A549 (cell line): Measurements from ENCODE around the gene CACNA1C. TPM values are rescaled to one million over a fixed set of nuclear protein-coding genes. Genes with fewer than 3 reads are reported as not detected.

Experiments used
- ATAC-seq, 2 experiments: fragments of 200-7000 bp in 1 of 2; fragments of >200 bp in 1 of 2; cut with Nextera tagmentation in 1 of 2; cut with Tn5 transposase in 1 of 2; 3 replicates each; pipeline versions ENCODE4 v1.8.0 to v1.9.1; 2018 to 2020; ENCODE audit warnings: mild to moderate bottlenecking in 1 of 2, moderate library complexity in 1 of 2
- CTCF ChIA-PET: fragments of 300-600 bp; sonication (Branson Sonifier 250); formaldehyde crosslinking; extraction: SDS; loops from one replicate; lab custom pipeline; 2021; ENCODE audit warnings: antibody characterized with exemption, inconsistent platforms; lab: Yijun Ruan, JAX
- POLR2A ChIA-PET: fragments of 350-600 bp; formaldehyde crosslinking; extraction: SDS; loops from one replicate; lab custom pipeline; 2021; ENCODE audit warnings: antibody characterized with exemption, inconsistent platforms; lab: Yijun Ruan, JAX
- DNase-seq, 2 experiments: peaks; one replicate each; pipeline versions ENCODE4 v3.0.0 to v3.0.0-alpha.2; 2011 to 2016; ENCODE audit warnings: low read depth in 1 of 2, low spot score in 1 of 2
- FAIRE-seq: peaks from 2 replicates; lab custom pipeline; 2011; peaks lifted over from hg19 to GRCh38; lab: Jason Lieb, UNC
- H3K27ac ChIP-seq, 2 experiments: fragments of >200 bp; sonication (Bioruptor Twin); formaldehyde crosslinking; 3 replicates each; pipeline ENCODE4 v1.5.1; 2016 to 2017
- H3K4me1 ChIP-seq: fragments of >200 bp; sonication (Bioruptor Twin); formaldehyde crosslinking; 3 replicates; pipeline ENCODE4 v1.6.1; 2016
- H3K4me2 ChIP-seq: fragments of >200 bp; sonication (Bioruptor Twin); formaldehyde crosslinking; 3 replicates; pipeline ENCODE4 v1.6.1; 2016
- H3K4me3 ChIP-seq: fragments of >200 bp; sonication (Bioruptor Twin); formaldehyde crosslinking; 3 replicates; pipeline ENCODE4 v1.5.1; 2016
- H3K9me3 ChIP-seq: fragments of >200 bp; sonication (Bioruptor Twin); formaldehyde crosslinking; 3 replicates; pipeline ENCODE4 v1.6.1; 2016
- ATOH8 ChIP-seq: fragments of 250-450 bp; sonication (Bioruptor Pico); IDR thresholded peaks from 2 replicates; pipeline ENCODE4 v1.5.0; 2020; ENCODE audit warnings: low read depth, mild to moderate bottlenecking, moderate library complexity
- BCL3 ChIP-seq: fragments of >200 bp; sonication (Bioruptor Twin); formaldehyde crosslinking; IDR thresholded peaks from 3 replicates; pipeline ENCODE4 v1.6.1; 2016
- CBX2 ChIP-seq: fragments of 200-600 bp; sonication (generic); IDR thresholded peaks from 2 replicates; pipeline ENCODE4 v1.6.1; 2016; ENCODE audit warnings: low read depth, mild to moderate bottlenecking, borderline replicate concordance
- CHD2 ChIP-seq: fragments of 150-350 bp; IDR thresholded peaks from 2 replicates; pipeline ENCODE4 v1.6.1; 2014; ENCODE audit warnings: low read length; ENCODE audit not compliant: partially characterized antibody
- CTCF ChIP-seq: fragments of >200 bp; sonication (Bioruptor Twin); formaldehyde crosslinking; IDR thresholded peaks from 3 replicates; pipeline ENCODE4 v1.5.1; 2016
- EHMT2 ChIP-seq: fragments of 200-600 bp; sonication (generic); IDR thresholded peaks from 2 replicates; pipeline ENCODE4 v1.6.1; 2016; ENCODE audit warnings: antibody characterized with exemption, low read depth, mild to moderate bottlenecking, moderate library complexity
- ELK1 ChIP-seq: fragments of 150-350 bp; IDR thresholded peaks from 2 replicates; pipeline ENCODE4 v1.6.1; 2014; ENCODE audit warnings: low read depth, mild to moderate bottlenecking, low read length
- EP300 ChIP-seq, 2 experiments: fragments of >200 bp; sonication (Bioruptor Twin); formaldehyde crosslinking; IDR thresholded peaks; 2 replicates in 1 of 2; 3 replicates in 1 of 2; pipeline ENCODE4 v1.6.1; 2016 to 2017
- ESRRA ChIP-seq: fragments of 150-350 bp; IDR thresholded peaks from 2 replicates; pipeline ENCODE4 v1.6.1; 2014; ENCODE audit warnings: mild to moderate bottlenecking, low read length, borderline replicate concordance
- HDAC2 ChIP-seq: fragments of 200-600 bp; sonication (generic); IDR thresholded peaks from 2 replicates; pipeline ENCODE4 v1.6.1; 2016
- HOXB13 ChIP-seq: fragments of 250-450 bp; sonication (Bioruptor Pico); IDR thresholded peaks from 2 replicates; pipeline ENCODE4 v1.5.0; 2020; ENCODE audit warnings: low read depth, mild to moderate bottlenecking, moderate library complexity
- KDM1A ChIP-seq: fragments of 200-600 bp; sonication (generic); IDR thresholded peaks from 2 replicates; pipeline ENCODE4 v1.6.1; 2016; ENCODE audit warnings: low read depth, mild to moderate bottlenecking
- MYC ChIP-seq: IDR thresholded peaks from 2 replicates; pipeline ENCODE4 v1.6.1; 2012; ENCODE audit warnings: mild to moderate bottlenecking, inconsistent platforms, low read length, improper control_type of control experiment, borderline replicate concordance
- NFE2L2 ChIP-seq: fragments of 150-350 bp; conservative IDR thresholded peaks from 2 replicates; pipeline ENCODE4 v1.6.1; 2014; ENCODE audit warnings: low read length
- NR3C1 ChIP-seq: fragments of >200 bp; sonication (Bioruptor Twin); formaldehyde crosslinking; IDR thresholded peaks from 3 replicates; pipeline ENCODE4 v1.6.1; 2017
- PBX3 ChIP-seq: IDR thresholded peaks from 2 replicates; pipeline ENCODE4 v1.6.1; 2012
- PHF8 ChIP-seq: fragments of 200-600 bp; sonication (generic); IDR thresholded peaks from 2 replicates; pipeline ENCODE4 v1.6.1; 2016; ENCODE audit warnings: low read depth, mild to moderate bottlenecking, antibody characterized with exemption, moderate library complexity, borderline replicate concordance
- POLR2AphosphoS2 ChIP-seq: conservative IDR thresholded peaks from 2 replicates; pipeline ENCODE4 v1.6.1; 2012; ENCODE audit warnings: low read length, improper control_type of control experiment, inconsistent platforms
- RAD21 ChIP-seq, 2 experiments: fragments of >200 bp in 1 of 2; sonication (Bioruptor Twin) in 1 of 2; formaldehyde crosslinking in 1 of 2; IDR thresholded peaks in 1 of 2; conservative IDR thresholded peaks in 1 of 2; 2 replicates in 1 of 2; 3 replicates in 1 of 2; pipeline ENCODE4 v1.6.1; 2012 to 2018; ENCODE audit warnings: inconsistent platforms in 1 of 2
- RARB ChIP-seq: fragments of 250-450 bp; sonication (Bioruptor Pico); IDR thresholded peaks from 2 replicates; pipeline ENCODE4 v1.8.0; 2021; ENCODE audit warnings: mild to moderate bottlenecking, moderate library complexity
- RCOR1 ChIP-seq: fragments of 150-350 bp; IDR thresholded peaks from 2 replicates; pipeline ENCODE4 v1.6.1; 2014; ENCODE audit warnings: antibody characterized with exemption, low read length, low read depth
- RNF2 ChIP-seq: fragments of 200-600 bp; sonication (generic); IDR thresholded peaks from 2 replicates; pipeline ENCODE4 v1.6.1; 2016; ENCODE audit warnings: low read depth, mild to moderate bottlenecking, antibody characterized with exemption, moderate library complexity, borderline replicate concordance
- SMC3 ChIP-seq: fragments of >200 bp; sonication (Bioruptor Twin); formaldehyde crosslinking; IDR thresholded peaks from 3 replicates; pipeline ENCODE4 v1.6.1; 2018; ENCODE audit warnings: inconsistent platforms
- TP53 ChIP-seq: fragments of 250-450 bp; sonication (Bioruptor Pico); IDR thresholded peaks from 2 replicates; pipeline ENCODE4 v1.5.0; 2021; ENCODE audit warnings: mild to moderate bottlenecking, moderate library complexity
- USF2 ChIP-seq: fragments of 450-650 bp; IDR thresholded peaks from 2 replicates; pipeline ENCODE4 v1.6.1; 2014; ENCODE audit warnings: antibody characterized with exemption
- ZFP36 ChIP-seq: fragments of 450-650 bp; IDR thresholded peaks from 2 replicates; pipeline ENCODE4 v1.6.1; 2014; ENCODE audit warnings: borderline replicate concordance; ENCODE audit not compliant: partially characterized antibody
- WGBS: methylation state at CpG from one replicate; pipeline ENCODE4 v1.1.6; 2017; ENCODE audit errors: missing lambda C conversion rate; 5-methylcytosine and 5-hydroxymethylcytosine counted together
- polyA plus RNA-seq, 4 experiments: library from polyadenylated mRNA; depleted of rRNA in 3 of 4; stranded (reverse); fragments of >200 nt; fragmentation: RNase III in 1 of 4; extraction: RNeasy Plus Mini Kit Qiagen cat#74134 plus additional on column Dnase treatment in 1 of 4; gene quantifications; 2 replicates in 3 of 4; 3 replicates in 1 of 4; pipeline ENCODE4 v1.2.3, GENCODE V29; 2011 to 2017

Gene CACNA1C
- polyA plus RNA-seq, 2 of the 4 experiments (the other 2 are of a cell fraction): not detected

- TF ChIP-seq CTCF (no peak), KDM1A (no peak), ELK1 (no peak), NFE2L2 (no peak), NR3C1 (no peak), HDAC2 (no peak), POLR2AphosphoS2 (no peak), ZFP36 (no peak)
These were observed 483.9 kb downstream of the CACNA1C start (continued) for GRCh38 chr12:2536724-2537123.

GRCh38 chr12:2537868-2538541 is 485.2 kb downstream of the CACNA1C start:
- no peak for FAIRE-seq
- POLR2A ChIA-PET: no interaction called here
- Histone ChIP-seq H3K4me1 (no peaks in the 10 kb centered on the region), H3K27ac (no peak overlapping the region), H3K4me3 (no peak overlapping the region), H3K4me2 (no peak overlapping the region), H3K9me3 (no peaks in the 10 kb centered on the region)
- TF ChIP-seq SMC3 (no peak), RARB (CRISPR knock-in tag) (no peak), BCL3 (no peak), HOXB13 (no peak), TP53 (CRISPR knock-in tag) (no peak), RCOR1 (no peak), CTCF (no peak), EP300 (IDR thresholded peaks at IDR 0.05) (no peak), EHMT2 (no peak), NR3C1 (no peak), MYC (no peak), ESRRA (no peak), CBX2 (no peak)
- no peak for DNase-seq
- no peak for ATAC-seq
- CTCF ChIA-PET: no interaction called here
- 57% methylated on average over 5 of the region's 5 CpGs for WGBS

- CTCF ChIA-PET: interaction anchor here (0.8 kb wide), 1 partner anchor 12 kb away, joined by 3 read pairs; no protein-coding TSS in a partner anchor
- ATAC-seq: no peak
- 25% methylated on average over 4 of the region's 8 CpGs for WGBS
- TF ChIP-seq CBX2 (no peak), USF2 (no peak), NFE2L2 (no peak), ATOH8 (CRISPR knock-in tag) (no peak), RNF2 (no peak), CHD2 (no peak), PBX3 (no peak), PHF8 (no peak), ESRRA (no peak), RAD21 (conservative IDR thresholded peaks at IDR 0.05 in 1 of 2, IDR thresholded peaks at IDR 0.05 in 1 of 2) (no peak)
These were observed 487.2 kb downstream of the CACNA1C start for GRCh38 chr12:2539938-2540337.

More at GRCh38 chr12:2539938-2540337, 487.2 kb downstream of the CACNA1C start:
- FAIRE-seq: no peak
- no peak overlapping the region for H3K4me3 ChIP-seq
- no peaks in the 10 kb centered on the region for H3K4me1 ChIP-seq
- no peaks in the 10 kb centered on the region for H3K9me3 ChIP-seq
- H3K4me2 ChIP-seq: no peak overlapping the region
- POLR2A ChIA-PET: no interaction called here
- no peak overlapping the region for H3K27ac ChIP-seq
- DNase-seq: no peak
